ENCODE data around the gene SERF2.
"Not testable (repeated sequence)": the region's sequence is repeated elsewhere in the genome, so short reads cannot be mapped to it uniquely, and the experiment has no call there.

SERF2 gene

GRCh38 chr15:43791993-43792760 is at the start of gene SERF2:
Gene SERF2, plus strand, starts transcription at chr15:43792320. Its CDS starts 57 bp downstream, at chr15:43792377.
- peak; percentile 96 for DNase-seq (ENCODE audit: low read depth)

- DNase-seq (ENCODE audit: low read depth) = peak; percentile 79
Observed at GRCh38 chr15:43746245-43746902, 45.7 kb upstream of the SERF2 start, which contains the start of gene PDIA3. Gene PDIA3, plus strand, starts transcription at chr15:43746438. Its CDS starts 102 bp downstream, at chr15:43746540.

- DNase-seq (ENCODE audit: low read depth) = not testable (repeated sequence)
Observed at GRCh38 chr15:43746903-43747309, 45.2 kb upstream of the SERF2 start.

GRCh38 chr15:43748376-43748775 is 43.7 kb upstream of the SERF2 start:
- DNase-seq (ENCODE audit: low read depth) = no peak

GRCh38 chr15:43749690-43750345 is 42.3 kb upstream of the SERF2 start:
- no peak for DNase-seq (ENCODE audit: low read depth)

- DNase-seq (ENCODE audit: low read depth) = no peak
Observed at GRCh38 chr15:43751885-43752284, 40.2 kb upstream of the SERF2 start.

GRCh38 chr15:43762824-43763223 is 29.3 kb upstream of the SERF2 start:
- no peak for DNase-seq (ENCODE audit: low read depth)

- DNase-seq (ENCODE audit: low read depth) = no peak
Observed at GRCh38 chr15:43763819-43764446, 28.2 kb upstream of the SERF2 start.

GRCh38 chr15:43769584-43770228 is 22.4 kb upstream of the SERF2 start:
- no peak for DNase-seq (ENCODE audit: low read depth)

- DNase-seq (ENCODE audit: low read depth) = no peak
Observed at GRCh38 chr15:43771816-43772215, 20.3 kb upstream of the SERF2 start.

GRCh38 chr15:43772624-43773023 is 19.5 kb upstream of the SERF2 start:
- DNase-seq (ENCODE audit: low read depth) = no peak

- no peak for DNase-seq (ENCODE audit: low read depth)
Observed at GRCh38 chr15:43774062-43774461, 18.1 kb upstream of the SERF2 start.

GRCh38 chr15:43775411-43775965 is 16.6 kb upstream of the SERF2 start:
- no peak for DNase-seq (ENCODE audit: low read depth)

- no peak for DNase-seq (ENCODE audit: low read depth)
Observed at GRCh38 chr15:43776101-43776717, 15.9 kb upstream of the SERF2 start.

GRCh38 chr15:43776718-43777266 is 15.3 kb upstream of the SERF2 start, which contains the start of gene ELL3:
Gene ELL3, minus strand, starts transcription at chr15:43776966. Its CDS starts 65 bp downstream, at chr15:43776901.
- DNase-seq (ENCODE audit: low read depth) = peak; percentile 48

GRCh38 chr15:43777267-43777914 is 14.7 kb upstream of the SERF2 start:
- DNase-seq (ENCODE audit: low read depth) = peak; percentile 62

- no peak for DNase-seq (ENCODE audit: low read depth)
Observed at GRCh38 chr15:43779016-43779415, 13.1 kb upstream of the SERF2 start.

GRCh38 chr15:43789409-43789808 is 2.7 kb upstream of the SERF2 start:
- DNase-seq (ENCODE audit: low read depth) = no peak

- no peak for DNase-seq (ENCODE audit: low read depth)
Observed at GRCh38 chr15:43792761-43793476, 799 bp downstream of the SERF2 start.

Data from stimulated activated CD8-positive, alpha-beta memory T cell treated with anti-CD3 and anti-CD28 coated beads, Interleukin-15, amount 100 ng/mL, for 24 hours (primary cell).